Vagina (tissue), 2 donors: ENCODE data around the gene TRAPPC5.

Experiments used
- CTCF ChIP-seq, 3 experiments: fragments of 450-650 bp in 2 of 3; fragments of 200-600 bp in 1 of 3; sonication (generic) in 1 of 3; IDR thresholded peaks; one replicate each; pipeline ENCODE4 v1.5.1; 2017 to 2019; ENCODE audit warnings: antibody characterized with exemption in 3 of 3, mild to moderate bottlenecking in 2 of 3, moderate library complexity in 2 of 3
- POLR2A ChIP-seq, 2 donors: fragments of 450-650 bp; IDR thresholded peaks; one replicate each; pipeline ENCODE4 v1.6.1; 2017; ENCODE audit warnings: antibody characterized with exemption in 2 of 2, mild to moderate bottlenecking in 2 of 2, moderate library complexity in 2 of 2
- POLR2AphosphoS5 ChIP-seq, 2 donors: sonication (generic); formaldehyde crosslinking; IDR thresholded peaks; one replicate each; pipeline ENCODE4 v1.9.0; 2017; ENCODE audit warnings: antibody characterized with exemption in 2 of 2, mild to moderate bottlenecking in 2 of 2, low read depth in 1 of 2; ENCODE audit not compliant: insufficient read depth in 1 of 2

GRCh38 chr19:7647156-7647555 lies 33.5 kb upstream of the TRAPPC5 start:
- TF ChIP-seq CTCF (IDR thresholded peaks at IDR 0.05) (no peak), POLR2A (IDR thresholded peaks at IDR 0.05) (no peak), POLR2AphosphoS5 (IDR thresholded peaks at IDR 0.05; ENCODE audit: insufficient read depth in 1 of 2, low read depth in 1 of 2) (no peak)
